Osteocyte (in vitro differentiated cells): ENCODE results near the gene SNX7. TPM values are rescaled to one million over a fixed set of nuclear protein-coding genes. Genes with fewer than 3 reads are reported as not detected.

ENCODE experiments used
- DNase-seq: peaks from one replicate; pipeline ENCODE4 v3.0.0; 2021; ENCODE audit warnings: mixed read lengths; ENCODE audit not compliant: unreplicated experiment; ENCODE audit errors: extremely low spot score
- H3K27ac Mint-ChIP-seq: one replicate; pipeline ENCODE4 v1.8.0; 2021; ENCODE audit warnings: mild to moderate bottlenecking, mixed read lengths; ENCODE audit not compliant: unreplicated experiment
- H3K27me3 Mint-ChIP-seq: one replicate; pipeline ENCODE4 v1.8.0; 2021; ENCODE audit warnings: mixed read lengths; ENCODE audit not compliant: unreplicated experiment
- H3K36me3 Mint-ChIP-seq: one replicate; pipeline ENCODE4 v1.8.0; 2021; ENCODE audit warnings: mixed read lengths; ENCODE audit not compliant: unreplicated experiment
- H3K4me1 Mint-ChIP-seq: one replicate; pipeline ENCODE4 v1.8.0; 2021; ENCODE audit warnings: mixed read lengths; ENCODE audit not compliant: unreplicated experiment
- H3K4me3 Mint-ChIP-seq: one replicate; pipeline ENCODE4 v1.8.0; 2021; ENCODE audit warnings: mild to moderate bottlenecking, moderate library complexity, mixed read lengths; ENCODE audit not compliant: unreplicated experiment
- H3K9me3 Mint-ChIP-seq: one replicate; pipeline ENCODE4 v1.8.0; 2021; ENCODE audit warnings: mixed read lengths; ENCODE audit not compliant: unreplicated experiment
- CTCF ChIP-seq: fragments of 200-600 bp; sonication (generic); IDR thresholded peaks from 2 replicates; pipeline ENCODE4 v1.5.0; 2021; ENCODE audit warnings: antibody characterized with exemption, mild to moderate bottlenecking, moderate library complexity
- long read RNA-seq: library from polyadenylated mRNA; unstranded; transcript quantifications from one replicate; pipeline ENCODE4 v2.0.0, GENCODE V29; 2021
- total RNA-seq: library from RNA; stranded (reverse); gene quantifications from 2 replicates; pipeline ENCODE4 v1.2.1, GENCODE V29; 2021

The SNX7 gene, protein sequence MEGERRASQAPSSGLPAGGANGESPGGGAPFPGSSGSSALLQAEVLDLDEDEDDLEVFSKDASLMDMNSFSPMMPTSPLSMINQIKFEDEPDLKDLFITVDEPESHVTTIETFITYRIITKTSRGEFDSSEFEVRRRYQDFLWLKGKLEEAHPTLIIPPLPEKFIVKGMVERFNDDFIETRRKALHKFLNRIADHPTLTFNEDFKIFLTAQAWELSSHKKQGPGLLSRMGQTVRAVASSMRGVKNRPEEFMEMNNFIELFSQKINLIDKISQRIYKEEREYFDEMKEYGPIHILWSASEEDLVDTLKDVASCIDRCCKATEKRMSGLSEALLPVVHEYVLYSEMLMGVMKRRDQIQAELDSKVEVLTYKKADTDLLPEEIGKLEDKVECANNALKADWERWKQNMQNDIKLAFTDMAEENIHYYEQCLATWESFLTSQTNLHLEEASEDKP
- total RNA-seq: 41.7 and 44.7 TPM in 2 replicates
- long read RNA-seq, transcript SNX7-201 (9 exons, 1,734 nt): major isoform, 115 of 160 reads
- long read RNA-seq, partial matches to known transcripts: 0 of 160 reads
- long read RNA-seq, other reads (novel, unspliced or antisense): 41 of 160 reads

DNA sequence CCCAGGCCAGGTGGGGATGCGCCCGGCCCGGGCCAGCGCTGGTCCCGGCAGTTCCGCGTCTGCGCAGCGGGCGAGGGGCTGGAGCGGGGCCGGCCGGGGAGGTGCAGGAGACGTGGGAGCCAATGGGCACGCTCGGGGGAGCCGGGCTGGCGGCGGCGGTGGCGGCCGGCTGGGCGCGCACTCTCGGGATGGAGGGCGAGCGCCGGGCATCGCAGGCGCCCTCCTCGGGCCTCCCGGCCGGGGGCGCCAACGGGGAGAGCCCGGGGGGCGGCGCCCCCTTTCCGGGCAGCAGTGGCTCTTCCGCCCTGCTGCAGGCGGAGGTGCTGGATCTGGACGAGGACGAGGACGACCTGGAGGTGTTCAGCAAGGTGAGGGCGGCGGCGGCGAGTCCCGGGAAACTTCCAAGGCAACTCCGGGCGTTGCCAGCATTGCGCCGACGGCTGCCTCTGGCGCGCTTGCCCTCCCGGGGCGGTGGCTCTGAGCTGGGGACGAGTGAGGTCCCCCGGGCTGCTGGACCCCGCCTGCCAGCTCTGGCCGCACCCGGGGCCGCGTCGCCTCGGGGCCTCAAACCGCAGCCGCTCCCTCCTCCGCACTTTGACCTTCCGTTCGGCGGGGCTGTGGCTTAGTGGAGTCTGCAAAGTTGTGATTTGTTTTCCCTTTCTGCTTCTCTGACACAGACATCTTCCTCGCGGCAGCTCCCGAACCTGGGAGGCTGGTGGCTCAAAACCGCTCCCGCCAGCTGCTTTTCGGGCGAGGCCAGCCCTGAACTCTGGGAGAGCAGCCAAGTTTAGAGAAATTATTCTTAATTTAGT lies at the start of gene SNX7:
TSS of gene SNX7 (plus strand) at position 178 of the 812 bp plus-strand sequence. CDS start at position 189, 11 bp downstream.
- no peaks in the 10 kb centered on the region for H3K27me3 Mint-ChIP-seq
- peak within 1 kb of the TSS; percentile 98 for H3K27ac Mint-ChIP-seq
- H3K4me3 Mint-ChIP-seq: peak within 1 kb of the TSS; percentile 96
- TF ChIP-seq CTCF: peak; percentile 54
- no peaks in the 10 kb centered on the region for H3K9me3 Mint-ChIP-seq
- peak; percentile 95 for DNase-seq
- peaks cover 2% of the 10 kb centered on the region for H3K36me3 Mint-ChIP-seq
- H3K4me1 Mint-ChIP-seq: peaks cover 26% of the 10 kb centered on the region

- Mint-ChIP-seq H3K9me3 (peaks cover 19% of the 10 kb centered on the region), H3K4me1 (no peaks in the 10 kb centered on the region), H3K4me3 (no peak overlapping the region), H3K36me3 (no peaks in the 10 kb centered on the region), H3K27me3 (peaks cover 43% of the 10 kb centered on the region), H3K27ac (no peak overlapping the region)
- DNase-seq: no peak
- TF ChIP-seq CTCF: no peak
Observed at GRCh38 chr1:98637316-98637715, 24.2 kb upstream of the SNX7 start.

- Mint-ChIP-seq H3K4me1 (no peaks in the 10 kb centered on the region), H3K27ac (no peak overlapping the region), H3K4me3 (no peak overlapping the region), H3K27me3 (peaks cover 46% of the 10 kb centered on the region), H3K9me3 (peaks cover 23% of the 10 kb centered on the region), H3K36me3 (no peaks in the 10 kb centered on the region)
- TF ChIP-seq CTCF: no peak
- no peak for DNase-seq
Observed at GRCh38 chr1:98638185-98638584, 23.3 kb upstream of the SNX7 start.

- no peak for TF ChIP-seq CTCF
- Mint-ChIP-seq H3K27me3 (peaks cover 63% of the 10 kb centered on the region), H3K36me3 (no peaks in the 10 kb centered on the region), H3K27ac (no peak overlapping the region), H3K4me1 (no peaks in the 10 kb centered on the region), H3K9me3 (peaks cover 22% of the 10 kb centered on the region), H3K4me3 (no peak overlapping the region)
- no peak for DNase-seq
Observed at GRCh38 chr1:98644510-98644909, 17.0 kb upstream of the SNX7 start.
